GM21423 (cell line): ENCODE results near the gene ADCY1.

ENCODE experiments used
- ATAC-seq: cut with Tn5 transposase; IDR thresholded peaks from one replicate; pipeline ENCODE4 v1.9.1; 2021; ENCODE audit warnings: mild to moderate bottlenecking, moderate library complexity; ENCODE audit not compliant: unreplicated experiment

Gene ADCY1

DNA sequence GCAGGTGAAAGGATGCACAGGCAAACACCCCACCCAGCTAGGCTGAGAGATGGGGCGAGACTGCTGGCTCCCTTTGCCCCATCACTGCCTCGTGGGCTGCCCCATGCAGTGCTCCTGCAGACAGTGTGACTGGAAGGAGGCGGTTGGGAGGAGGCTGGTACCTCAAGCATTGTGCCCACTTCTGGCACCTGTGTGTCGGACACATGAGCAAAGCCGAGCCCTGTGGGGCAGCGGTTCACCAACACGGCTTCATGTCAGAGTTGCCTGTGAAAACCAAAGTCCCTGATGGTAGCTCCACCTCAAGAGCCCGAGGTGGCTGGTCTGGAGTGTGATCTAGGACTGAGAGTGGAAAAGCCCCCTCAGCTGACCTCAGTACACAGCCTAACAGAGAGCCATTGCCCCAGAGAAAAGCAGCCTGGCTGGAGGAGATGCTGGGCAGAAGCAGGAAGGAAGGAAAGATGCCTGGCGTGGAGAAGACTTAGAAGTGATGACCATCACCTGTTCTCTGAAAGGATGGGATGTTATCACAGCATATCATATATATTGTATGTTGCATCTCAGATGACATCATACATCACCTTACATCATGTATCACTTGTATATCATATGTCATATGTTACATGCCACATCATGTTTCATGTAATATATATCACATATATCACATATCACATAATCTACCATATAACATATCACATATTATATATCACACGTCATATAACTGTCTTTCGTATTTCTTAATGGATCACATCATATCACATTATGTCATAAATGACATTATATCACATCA, 75.6 kb downstream of the ADCY1 start:
- no peak for ATAC-seq

DNA sequence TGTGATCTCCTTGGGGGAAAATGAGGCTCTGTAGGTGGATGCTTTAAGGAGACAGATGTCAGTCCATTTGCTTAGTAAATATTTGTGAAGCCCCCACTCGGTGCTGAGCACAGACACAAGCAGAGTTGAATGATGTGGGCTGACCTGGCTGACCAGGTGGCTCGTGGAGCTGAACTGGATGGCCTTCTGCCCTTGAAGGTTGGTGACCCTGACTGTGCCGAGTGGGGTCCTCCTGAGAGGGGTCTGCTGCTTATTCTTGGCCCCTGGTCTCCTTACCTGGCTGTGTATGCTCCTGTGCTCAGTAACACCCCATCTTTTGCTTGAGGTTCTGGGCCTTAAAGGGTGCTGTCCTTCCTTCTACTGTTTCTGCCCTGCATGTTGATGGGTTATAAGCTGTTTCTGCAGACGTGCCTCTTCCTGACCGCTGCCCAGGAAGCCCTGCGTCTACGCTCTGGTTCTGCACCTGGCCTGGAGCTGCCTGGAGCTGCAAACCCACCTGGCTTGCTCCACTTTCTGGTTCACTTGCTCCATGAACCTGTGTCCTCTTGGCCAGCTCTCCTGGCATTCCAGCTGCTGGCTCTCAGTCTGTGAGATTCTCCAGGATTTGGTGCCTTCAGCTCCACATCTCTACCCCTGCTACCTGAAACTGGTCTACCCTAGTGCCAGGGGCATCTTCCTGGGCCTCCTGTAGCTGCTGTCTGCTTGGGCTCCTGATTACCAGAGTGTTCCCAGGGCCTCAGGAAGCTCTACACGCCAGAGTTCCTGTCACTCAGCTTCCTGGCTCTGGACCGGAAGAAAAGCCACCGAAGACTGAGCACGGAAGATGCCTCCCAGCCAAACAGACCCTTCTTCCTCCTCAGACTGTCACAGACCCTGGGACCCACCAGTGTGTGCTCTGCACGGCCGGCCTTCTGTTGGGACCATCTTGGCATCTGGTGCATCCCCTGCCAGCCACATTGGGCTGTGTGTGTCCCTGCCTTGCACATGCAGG, 76.5 kb downstream of the ADCY1 start:
- no peak for ATAC-seq

DNA sequence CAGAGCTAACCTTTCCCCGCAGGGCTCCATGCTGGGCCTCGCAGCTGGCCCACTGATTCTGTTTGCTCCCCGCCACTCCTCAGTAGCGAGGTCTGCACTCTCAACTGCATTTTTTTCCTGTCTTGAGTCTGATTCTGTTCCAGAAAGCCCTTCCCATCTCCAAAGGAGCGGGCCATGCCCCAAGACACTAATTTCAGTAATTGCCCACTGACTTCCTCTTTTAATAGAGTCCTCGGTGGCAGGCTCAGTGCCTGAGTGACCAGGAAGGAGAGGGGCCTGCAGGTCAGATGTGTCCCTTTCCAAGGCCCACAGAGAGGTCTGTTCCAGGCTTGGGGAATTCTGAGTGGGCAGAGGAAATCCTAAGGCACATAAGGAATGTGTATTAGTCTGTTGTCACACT, 77.4 kb downstream of the ADCY1 start:
- no peak for ATAC-seq

DNA sequence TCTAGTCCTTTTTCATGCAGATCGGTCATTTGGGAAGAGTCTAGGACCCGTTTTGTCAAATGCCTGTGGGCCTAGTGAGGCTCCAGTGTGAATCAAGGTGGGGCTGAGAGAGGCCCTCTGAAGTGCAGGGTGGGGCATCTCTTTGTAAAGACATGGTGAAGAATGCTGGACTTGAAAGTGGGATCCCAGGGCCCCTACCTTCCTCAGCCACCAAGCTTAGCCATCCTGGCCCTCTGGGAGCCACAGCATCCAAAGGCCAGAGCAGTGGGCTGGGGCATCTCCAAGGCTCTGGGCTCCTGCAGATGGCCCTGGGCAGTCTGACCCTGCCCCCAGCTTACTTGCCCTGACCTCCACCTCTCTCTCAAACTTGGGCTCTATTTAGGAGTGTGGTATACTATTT, 78.5 kb downstream of the ADCY1 start:
- ATAC-seq = no peak

DNA sequence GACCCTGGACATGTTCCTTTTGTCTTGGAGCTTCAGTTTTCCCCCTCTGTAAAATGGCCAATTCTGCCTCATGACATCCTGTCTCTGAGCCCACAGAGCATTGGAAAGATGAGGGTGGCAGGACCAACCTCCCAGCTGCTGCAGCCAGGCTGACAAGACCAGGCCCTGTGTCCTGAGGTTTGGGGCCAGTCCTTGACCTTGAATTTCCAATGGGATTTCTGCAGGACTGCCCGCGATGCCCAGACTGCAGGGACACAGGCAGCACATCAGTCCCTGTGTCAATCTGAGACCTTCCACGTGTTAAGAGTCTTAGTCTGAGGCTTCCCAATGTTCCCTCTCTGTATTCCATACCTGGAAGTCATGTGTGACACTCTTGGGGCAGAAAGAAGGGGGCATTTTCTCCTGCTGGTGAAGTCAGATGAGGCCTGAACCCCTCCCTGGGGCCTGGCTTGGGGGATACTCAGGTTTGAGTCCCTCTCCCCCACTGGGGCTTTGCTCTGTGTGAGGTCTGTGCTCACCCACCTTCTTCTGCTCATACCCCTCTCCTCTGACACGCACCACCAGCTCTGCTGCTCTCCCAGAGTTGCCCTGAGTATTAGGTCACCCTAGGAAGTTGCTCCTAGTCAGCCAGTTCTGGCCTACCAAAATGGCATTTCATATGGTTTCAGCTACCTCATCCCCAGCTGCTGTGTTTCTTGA, 79.2 kb downstream of the ADCY1 start:
- no peak for ATAC-seq

DNA sequence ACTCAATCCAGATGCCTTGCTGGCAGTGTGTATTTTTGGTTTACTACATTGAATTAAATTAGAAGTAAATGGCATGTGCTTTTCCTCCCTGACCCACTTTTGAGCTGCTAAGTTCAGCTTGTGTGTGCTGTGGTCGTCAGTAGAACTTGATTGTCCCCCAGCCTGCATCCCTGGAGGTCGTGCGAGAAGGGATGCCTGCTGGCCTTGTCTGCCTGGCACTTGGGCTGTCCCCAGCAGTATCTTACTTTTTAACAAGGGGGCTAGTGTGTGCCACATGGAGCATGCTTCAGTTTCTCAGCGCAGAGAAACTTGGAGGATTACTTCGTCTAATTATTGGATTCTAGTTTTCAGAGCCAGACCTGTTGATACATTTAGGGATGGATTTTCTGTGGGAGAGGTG, 80.2 kb downstream of the ADCY1 start:
- ATAC-seq = no peak

DNA sequence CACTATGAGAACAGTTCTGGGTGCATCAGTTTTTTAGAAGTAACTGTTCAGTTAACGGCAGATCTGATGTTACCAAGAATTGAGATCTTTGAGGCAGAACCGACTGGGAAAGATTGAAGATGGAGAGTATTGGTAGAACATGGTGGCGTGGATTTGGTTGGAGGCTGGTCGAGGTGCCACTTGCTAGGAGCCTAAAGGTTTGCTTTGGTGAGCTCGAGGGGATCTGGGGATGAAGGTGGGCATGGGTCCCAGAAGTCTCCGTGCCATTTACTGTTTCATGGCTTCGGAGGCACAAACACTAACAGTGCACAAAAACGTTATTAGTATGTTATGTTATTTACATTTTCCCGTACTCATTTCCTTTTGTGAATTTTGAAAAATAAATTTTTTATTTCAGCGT, 81.4 kb downstream of the ADCY1 start:
- ATAC-seq = no peak

DNA sequence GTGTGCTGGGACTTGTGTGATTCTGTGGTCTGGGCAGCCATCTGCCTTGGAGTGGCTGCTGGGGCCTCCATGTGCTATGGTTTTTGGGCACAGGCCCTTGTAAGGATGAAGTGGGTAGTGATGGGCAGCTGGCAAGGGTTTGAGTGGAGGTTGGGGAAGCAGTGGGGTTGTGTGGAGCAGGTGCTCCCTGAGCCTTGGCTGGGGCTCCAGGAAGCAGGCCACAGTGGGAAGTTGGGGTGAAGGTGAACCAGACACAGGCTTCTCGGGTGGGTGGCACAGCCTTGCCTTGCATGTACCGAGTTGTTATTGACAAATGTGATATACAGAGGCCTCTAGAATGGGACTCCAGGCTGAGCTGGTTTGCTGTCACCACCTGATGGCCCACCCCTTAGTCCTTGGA, 82.3 kb downstream of the ADCY1 start:
- no peak for ATAC-seq

DNA sequence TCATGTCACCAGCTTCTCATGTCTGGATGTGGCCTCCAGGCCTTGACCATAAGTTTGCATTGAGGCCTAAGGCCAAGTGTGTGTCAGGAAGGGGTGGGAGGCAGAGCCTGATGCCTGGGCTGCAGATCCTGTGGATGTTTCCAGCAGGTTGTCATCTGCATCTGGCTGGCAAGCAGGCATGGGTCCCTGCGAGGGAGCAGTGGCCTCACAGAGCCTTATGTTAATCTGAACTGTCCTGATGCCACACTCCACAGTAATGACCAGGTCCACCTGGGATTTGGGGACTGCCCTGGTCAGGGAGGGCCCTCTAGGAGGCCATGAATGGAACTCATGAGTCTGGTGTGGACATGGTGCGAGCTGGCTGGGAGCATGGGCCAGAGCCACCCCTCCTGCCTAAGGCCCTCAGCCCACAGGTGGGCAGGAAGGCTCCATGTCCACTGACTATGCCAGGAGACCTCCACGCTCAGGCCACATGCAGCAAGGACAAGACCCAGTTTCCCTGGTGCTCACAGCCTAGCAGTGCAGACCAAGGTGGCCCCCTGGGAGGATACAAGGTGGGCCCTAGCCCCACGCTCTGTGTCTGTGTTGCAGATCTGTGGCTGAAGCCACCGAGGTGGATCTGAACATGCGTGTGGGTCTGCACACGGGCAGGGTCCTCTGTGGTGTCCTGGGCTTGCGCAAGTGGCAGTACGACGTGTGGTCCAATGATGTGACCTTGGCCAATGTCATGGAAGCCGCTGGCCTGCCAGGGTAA, 83.1 kb downstream of the ADCY1 start:
- ATAC-seq = no peak

DNA sequence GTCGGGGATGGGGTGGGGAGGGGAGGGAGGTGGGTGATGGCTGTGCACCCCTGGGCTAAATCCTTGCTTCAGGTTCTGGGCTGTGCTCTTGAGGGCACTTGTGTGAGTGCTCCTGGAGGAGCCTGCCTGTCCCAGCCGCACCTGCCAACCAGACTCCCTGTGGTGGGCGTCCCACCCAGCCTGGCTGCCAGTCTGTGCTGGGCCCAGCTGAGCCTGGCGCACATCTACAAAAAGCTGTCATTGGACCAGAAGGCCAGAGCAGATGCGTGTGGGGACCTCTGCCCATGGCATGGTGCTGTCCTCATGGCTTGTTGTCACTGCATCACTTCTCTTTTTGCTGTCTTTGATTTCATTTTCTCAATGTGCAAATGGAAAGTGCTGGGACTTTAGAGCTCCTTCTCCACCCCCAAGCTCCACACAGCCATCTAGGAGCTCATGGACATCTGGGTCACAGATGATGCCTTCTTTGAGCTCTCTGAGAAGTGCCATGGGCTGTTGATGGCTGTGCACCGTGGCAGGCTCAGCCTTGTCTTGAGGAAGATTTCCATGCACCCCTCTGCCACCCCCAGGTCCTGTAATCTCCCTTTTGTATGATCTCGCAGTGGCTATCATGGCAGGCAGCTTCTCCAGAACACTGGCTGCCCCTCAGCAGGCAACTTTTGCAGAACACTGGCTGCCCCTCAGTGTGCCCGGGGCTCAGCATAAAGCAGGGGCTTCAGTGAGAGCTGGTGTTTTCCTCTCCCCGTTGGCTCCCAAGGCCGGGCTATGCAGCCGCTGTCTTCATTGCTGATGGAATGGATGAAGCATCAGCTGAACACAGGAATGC, 83.9 kb downstream of the ADCY1 start:
- ATAC-seq = no peak

DNA sequence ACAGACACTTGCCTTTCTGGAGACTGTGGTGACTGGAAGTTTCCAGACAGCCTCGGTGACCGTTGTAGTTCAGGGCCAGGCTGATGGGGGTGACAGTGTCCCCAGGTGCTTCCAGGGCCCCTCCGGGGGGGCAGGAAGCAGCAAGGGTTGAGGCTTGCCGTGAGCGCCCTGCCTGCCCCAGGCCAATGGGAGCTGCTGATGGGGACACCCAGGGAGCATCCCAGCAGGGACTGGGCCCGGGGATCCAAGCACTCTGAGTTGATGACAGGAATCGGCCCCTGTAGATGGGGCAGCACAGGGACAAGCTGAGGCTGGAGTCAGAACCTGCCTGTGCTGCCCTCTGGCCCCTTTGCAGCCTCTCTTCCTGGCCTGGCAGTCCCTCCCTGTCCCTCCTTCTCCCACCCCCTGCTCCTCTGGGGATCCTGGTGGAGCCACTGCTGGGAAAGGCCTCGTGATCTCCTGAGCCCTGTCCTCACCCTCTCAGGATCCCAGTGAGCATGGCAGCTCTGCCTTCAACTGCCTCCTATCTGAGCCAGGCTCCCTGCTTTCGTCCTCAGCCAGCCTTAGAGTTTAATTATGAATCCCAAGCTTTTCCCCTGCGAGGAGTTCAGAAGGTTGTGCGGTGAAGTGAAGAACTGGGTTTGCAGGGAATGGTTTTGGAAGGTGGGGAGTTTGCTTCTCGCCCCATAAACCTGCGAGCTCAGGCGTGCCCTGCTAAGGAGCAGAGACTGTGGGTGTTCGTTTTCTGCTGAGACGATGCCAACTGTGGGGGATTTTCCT, 84.7 kb downstream of the ADCY1 start:
- ATAC-seq = no peak

DNA sequence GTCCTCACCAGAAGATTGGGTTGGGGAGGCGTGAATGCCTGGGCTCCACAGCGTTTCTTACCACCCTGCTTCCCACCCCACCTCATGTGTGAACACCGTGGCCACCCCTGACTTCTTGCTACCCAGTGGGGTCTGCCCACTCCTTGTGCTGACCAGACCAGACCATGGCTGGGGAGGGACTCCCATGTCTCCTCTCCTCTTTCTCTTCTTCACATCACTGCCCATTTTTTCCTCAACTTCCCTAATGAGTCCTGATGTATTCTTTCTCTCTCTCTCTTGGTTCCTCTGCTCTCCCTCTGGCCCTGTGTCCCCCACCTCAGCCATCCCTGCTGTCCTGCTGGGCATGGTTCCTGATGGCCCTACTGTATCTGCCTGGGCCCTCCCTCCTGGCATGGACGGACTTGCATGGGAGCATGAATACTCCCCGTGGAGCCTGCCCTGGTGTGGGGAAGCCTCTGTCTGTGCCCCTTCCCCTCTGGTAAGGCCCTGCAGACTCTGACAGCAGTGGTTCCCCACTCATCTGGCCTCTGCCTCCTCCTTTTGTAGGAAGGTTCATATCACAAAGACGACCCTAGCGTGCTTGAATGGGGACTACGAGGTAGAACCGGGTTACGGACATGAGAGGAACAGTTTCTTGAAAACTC, 85.5 kb downstream of the ADCY1 start:
- no peak for ATAC-seq

DNA sequence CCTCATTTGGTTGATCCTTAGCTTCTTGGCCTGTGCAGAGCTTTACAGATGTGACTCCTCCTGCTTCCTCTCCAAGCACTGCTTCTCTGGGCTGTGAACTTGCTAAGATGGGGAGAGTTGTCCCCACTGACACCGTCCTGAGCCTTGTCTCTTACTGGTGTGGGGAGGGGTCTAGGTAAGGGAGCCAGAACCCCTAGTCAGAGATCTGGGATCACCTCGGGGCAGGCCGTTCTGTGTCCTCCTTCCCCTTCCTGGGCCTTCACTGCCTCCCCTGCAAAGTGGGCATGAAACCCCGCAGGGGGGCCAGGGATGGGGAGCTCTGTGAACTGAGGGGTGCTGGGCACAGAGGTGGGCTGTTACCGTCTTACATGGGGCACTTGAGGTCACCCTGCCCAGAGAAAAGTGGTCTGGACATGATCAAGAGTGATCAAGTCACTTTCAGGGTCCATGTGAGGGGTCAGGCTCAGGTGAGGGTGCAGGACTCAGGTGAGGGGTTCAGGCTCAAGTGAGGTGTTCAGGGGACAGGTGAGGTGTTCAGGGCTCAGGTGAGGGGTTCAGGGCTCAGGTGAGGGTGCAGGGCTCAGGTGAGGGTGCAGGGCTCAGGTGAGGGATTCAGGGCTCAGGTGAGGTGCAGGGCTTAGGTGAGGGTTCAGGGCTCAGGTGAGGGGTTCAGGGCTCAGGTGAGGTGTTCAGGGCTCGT, 86.2 kb downstream of the ADCY1 start:
- no peak for ATAC-seq

DNA sequence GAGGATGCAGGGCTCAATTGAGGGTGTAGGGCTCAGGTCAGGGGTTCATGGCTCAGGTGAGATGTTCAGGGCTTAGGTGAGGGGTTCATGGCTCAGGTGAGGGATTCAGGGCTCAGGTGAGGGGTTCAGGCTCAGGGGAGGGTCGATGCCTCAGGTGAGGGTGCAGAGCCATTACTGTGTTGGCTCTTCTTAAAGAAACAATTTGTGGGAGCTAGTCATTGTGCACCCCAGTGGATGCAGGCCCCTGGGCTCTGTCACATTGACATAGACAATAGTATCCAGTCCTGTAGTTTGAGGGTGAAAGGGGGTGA, 86.7 kb downstream of the ADCY1 start:
- ATAC-seq = no peak

DNA sequence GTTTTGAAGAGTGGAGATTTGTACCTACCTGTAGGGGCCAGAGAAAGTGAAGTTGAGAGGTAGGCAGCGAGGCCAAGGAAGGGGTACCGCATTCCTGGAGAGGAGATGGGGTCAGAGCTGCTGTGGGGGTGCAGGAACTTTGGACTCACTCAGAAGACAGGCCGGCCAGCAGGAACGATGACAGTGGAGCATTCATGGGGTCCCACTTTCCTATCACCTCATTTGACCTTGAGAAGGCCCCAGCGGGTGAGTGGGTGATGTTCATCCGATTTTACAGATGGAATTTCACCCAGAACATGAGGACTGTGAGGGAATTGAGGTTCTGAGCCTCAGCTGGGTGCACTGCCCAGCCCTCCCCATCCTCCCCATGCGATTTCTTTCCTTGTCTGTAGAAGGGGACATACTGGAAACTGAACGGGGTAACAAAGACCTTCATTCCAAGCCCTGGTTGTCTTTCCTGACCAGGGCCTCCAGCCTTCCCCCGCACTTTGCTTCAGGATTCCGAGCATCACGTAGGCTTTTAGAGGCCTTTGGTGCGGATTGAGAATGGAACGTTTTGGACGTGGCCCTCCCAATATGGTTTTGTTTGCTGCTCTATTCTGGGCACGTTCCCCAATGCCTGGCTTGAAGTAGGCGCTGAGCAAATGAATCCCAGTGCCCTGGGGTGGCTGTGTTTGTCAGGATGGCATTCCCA, 87.3 kb downstream of the ADCY1 start:
- no peak for ATAC-seq

DNA sequence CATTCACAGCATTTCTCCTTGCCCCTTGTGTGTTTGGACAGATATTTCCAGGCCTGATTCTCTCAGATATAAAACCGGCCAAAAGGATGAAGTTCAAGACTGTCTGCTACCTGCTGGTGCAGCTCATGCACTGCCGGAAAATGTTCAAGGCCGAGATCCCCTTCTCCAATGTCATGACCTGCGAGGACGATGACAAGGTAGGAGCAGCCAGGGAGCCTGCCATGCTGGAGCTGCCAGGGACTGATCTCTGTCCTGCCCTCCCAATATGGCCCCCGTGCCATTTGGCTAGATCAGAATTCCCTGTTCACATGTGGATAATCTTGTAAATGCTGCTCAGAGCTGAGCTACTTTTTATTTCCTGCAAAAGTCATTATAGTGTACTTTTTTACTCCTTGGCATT, 87.8 kb downstream of the ADCY1 start:
- ATAC-seq = no peak

DNA sequence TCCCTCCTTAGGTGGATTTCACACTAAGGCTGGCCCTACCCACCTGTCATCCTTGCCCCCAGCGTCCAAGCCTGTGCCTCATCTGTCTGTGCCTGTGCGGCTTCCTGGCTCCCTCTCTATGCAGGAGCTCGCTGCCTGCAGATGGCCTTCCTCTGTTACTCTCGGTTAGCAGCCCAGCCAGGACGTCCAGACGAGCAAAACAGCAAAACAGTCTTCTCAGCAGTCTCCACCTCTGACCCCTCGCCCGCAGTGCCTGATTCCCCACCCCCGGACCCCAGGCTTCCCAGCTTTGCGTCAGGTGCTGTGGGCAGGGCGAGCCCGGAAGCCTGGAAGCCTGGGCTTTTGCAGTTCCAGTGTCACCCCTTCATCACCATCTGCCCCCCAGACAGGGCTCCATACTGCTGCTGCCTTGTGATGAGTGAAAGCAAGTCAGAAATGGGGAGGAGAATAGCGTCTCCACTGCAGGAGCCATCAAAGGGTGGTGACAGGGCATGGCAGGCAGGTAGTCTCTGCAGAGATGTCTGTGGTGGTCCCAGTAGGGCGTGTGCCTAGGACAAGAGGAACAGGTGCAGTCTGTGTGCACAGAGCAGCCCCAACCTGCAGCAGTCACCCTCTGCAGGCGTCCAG, 88.5 kb downstream of the ADCY1 start:
- no peak for ATAC-seq
